Measurements from ENCODE around the gene CFAP74. TPM values are rescaled to one million over a fixed set of nuclear protein-coding genes. Genes with fewer than 3 reads are reported as not detected.

Gene CFAP74
- polyA plus RNA-seq, 1 donor (not counting 4 experiments of a cell fraction or from before 2014, with no cell fraction given): not detected

DNA sequence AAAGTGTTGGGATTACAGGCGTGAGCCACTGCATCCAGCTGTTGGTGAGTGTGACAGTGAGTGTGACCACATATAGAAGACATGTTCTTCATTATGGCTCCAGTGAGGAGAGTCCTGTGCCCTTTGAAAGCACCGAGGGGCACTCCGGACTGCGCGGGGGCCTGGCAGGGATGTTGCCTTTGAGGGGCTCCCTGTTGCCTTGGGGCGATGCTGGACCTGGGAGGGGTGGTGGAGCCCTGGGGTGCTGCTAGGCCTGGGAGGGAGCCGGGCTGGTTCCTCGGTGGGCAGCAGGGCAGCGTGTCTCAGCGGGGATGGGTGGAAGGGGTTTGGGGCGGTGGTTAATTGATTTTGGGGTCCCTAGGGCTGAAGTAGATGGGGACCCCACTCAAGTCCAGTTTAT, 25.5 kb downstream of the CFAP74 start:
- no peak overlapping the region for H3K4me3 ChIP-seq (ENCODE audit: control insufficient read depth in 2 of 3, extremely low read depth in 1 of 3, insufficient read depth in 2 of 3, low read depth in 1 of 3, low read length in 3 of 3)
- H3K79me2 ChIP-seq (ENCODE audit: control insufficient read depth, insufficient read depth, low read length): no peaks in the 10 kb centered on the region
- H3K27ac ChIP-seq (ENCODE audit: control insufficient read depth, insufficient read depth, low read length): no peak overlapping the region
- no peak overlapping the region for H3K4me2 ChIP-seq (ENCODE audit: control insufficient read depth, extremely low read depth, insufficient read depth, low read depth, low read length)
- no peaks in the 10 kb centered on the region for H3K9me1 ChIP-seq (ENCODE audit: control insufficient read depth, extremely low read depth, insufficient read depth, low read length)
- no peaks in the 10 kb centered on the region for H4K20me1 ChIP-seq (ENCODE audit: control insufficient read depth, extremely low read depth, insufficient read depth, low read length)
- H3K4me1 ChIP-seq (ENCODE audit: control insufficient read depth, extremely low read depth, insufficient read depth, low read length): no peaks in the 10 kb centered on the region
- H3K9ac ChIP-seq (ENCODE audit: control insufficient read depth, extremely low read depth, insufficient read depth, low read length): no peak overlapping the region
- dilution Hi-C loops (cut with MboI; ENCODE audit: extremely low pct_ligation_motif_present, low sequenced_read_pairs): no loop called here
- H2AFZ ChIP-seq (ENCODE audit: control insufficient read depth, low read length): no peak overlapping the region
- no peak for TF ChIP-seq EZH2 (IDR thresholded peaks at IDR 0.05; ENCODE audit: low read length)
- TF ChIP-seq CTCF (optimal IDR thresholded peaks at IDR 0.05 in 1 of 3, IDR thresholded peaks at IDR 0.05 in 1 of 3, conservative IDR thresholded peaks at IDR 0.05 in 1 of 3; ENCODE audit: extremely low read depth in 1 of 3, insufficient read depth in 2 of 3, low read length in 3 of 3): no peak
- no peak for FAIRE-seq
- peaks cover 11% of the 10 kb centered on the region for H3K9me3 ChIP-seq (ENCODE audit: control insufficient read depth, low read depth, low read length)
- DNase-seq (ENCODE audit: low read depth, low spot score): no peak
- H3K27me3 ChIP-seq (ENCODE audit: control insufficient read depth, extremely low read depth, insufficient read depth, low read length): peaks cover 5% of the 10 kb centered on the region
- no peaks in the 10 kb centered on the region for H3K36me3 ChIP-seq (ENCODE audit: control insufficient read depth in 2 of 2, extremely low read depth in 1 of 2, insufficient read depth in 2 of 2, low read length in 2 of 2)

DNA sequence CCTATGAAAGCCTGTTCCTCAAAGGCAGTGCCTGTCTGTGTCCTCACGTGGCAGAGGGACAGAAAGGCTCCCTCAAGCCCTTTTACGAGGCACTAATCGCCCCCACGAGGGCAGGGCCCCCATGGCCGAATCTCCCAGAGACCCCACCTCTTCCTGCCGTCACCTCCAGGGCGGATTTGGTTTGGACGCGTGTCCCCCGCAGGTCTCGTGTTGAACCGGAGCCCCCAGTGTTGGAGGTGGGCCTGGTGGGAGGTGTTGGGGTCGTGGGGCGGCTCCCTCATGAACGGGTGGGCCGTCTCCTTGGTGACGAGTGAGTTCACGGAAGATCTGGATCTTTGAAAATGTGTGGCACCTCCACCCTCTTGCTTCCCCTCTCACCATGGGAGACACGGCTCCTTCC, 27.6 kb downstream of the CFAP74 start:
- H3K27ac ChIP-seq (ENCODE audit: control insufficient read depth, insufficient read depth, low read length): no peak overlapping the region
- no peaks in the 10 kb centered on the region for H3K36me3 ChIP-seq (ENCODE audit: control insufficient read depth in 2 of 2, extremely low read depth in 1 of 2, insufficient read depth in 2 of 2, low read length in 2 of 2)
- H3K4me1 ChIP-seq (ENCODE audit: control insufficient read depth, extremely low read depth, insufficient read depth, low read length): no peaks in the 10 kb centered on the region
- H3K4me2 ChIP-seq (ENCODE audit: control insufficient read depth, extremely low read depth, insufficient read depth, low read depth, low read length): no peak overlapping the region
- no peak overlapping the region for H3K9ac ChIP-seq (ENCODE audit: control insufficient read depth, extremely low read depth, insufficient read depth, low read length)
- DNase-seq (ENCODE audit: low read depth, low spot score) (no peak), FAIRE-seq (no peak)
- H2AFZ ChIP-seq (ENCODE audit: control insufficient read depth, low read length): no peak overlapping the region
- dilution Hi-C loops (cut with MboI; ENCODE audit: extremely low pct_ligation_motif_present, low sequenced_read_pairs): no loop called here
- no peaks in the 10 kb centered on the region for H4K20me1 ChIP-seq (ENCODE audit: control insufficient read depth, extremely low read depth, insufficient read depth, low read length)
- no peak overlapping the region for H3K4me3 ChIP-seq (ENCODE audit: control insufficient read depth in 2 of 3, extremely low read depth in 1 of 3, insufficient read depth in 2 of 3, low read depth in 1 of 3, low read length in 3 of 3)
- H3K79me2 ChIP-seq (ENCODE audit: control insufficient read depth, insufficient read depth, low read length): no peaks in the 10 kb centered on the region
- no peaks in the 10 kb centered on the region for H3K9me1 ChIP-seq (ENCODE audit: control insufficient read depth, extremely low read depth, insufficient read depth, low read length)
- H3K9me3 ChIP-seq (ENCODE audit: control insufficient read depth, low read depth, low read length): peaks cover 13% of the 10 kb centered on the region
- TF ChIP-seq EZH2 (IDR thresholded peaks at IDR 0.05; ENCODE audit: low read length) (no peak), CTCF (optimal IDR thresholded peaks at IDR 0.05 in 1 of 3, IDR thresholded peaks at IDR 0.05 in 1 of 3, conservative IDR thresholded peaks at IDR 0.05 in 1 of 3; ENCODE audit: extremely low read depth in 1 of 3, insufficient read depth in 2 of 3, low read length in 3 of 3) (no peak)
- peaks cover 5% of the 10 kb centered on the region for H3K27me3 ChIP-seq (ENCODE audit: control insufficient read depth, extremely low read depth, insufficient read depth, low read length)
